Mesothelial cell of epicardium (in vitro differentiated cells): ENCODE data around the gene NAPEPLD. TPM values are rescaled to one million over a fixed set of nuclear protein-coding genes. Genes with fewer than 3 reads are reported as not detected.

Source experiments
- DNase-seq, 2 experiments: peaks; one replicate each; pipeline ENCODE4 v3.0.0; 2021; ENCODE audit warnings: low spot score in 2 of 2; ENCODE audit not compliant: unreplicated experiment in 2 of 2
- H3K27ac Mint-ChIP-seq: 2 replicates; pipeline ENCODE4 v1.8.0; 2021; ENCODE audit warnings: mixed read lengths
- H3K27me3 Mint-ChIP-seq: 2 replicates; pipeline ENCODE4 v1.8.0; 2021; ENCODE audit warnings: low read depth, mixed read lengths
- H3K36me3 Mint-ChIP-seq: 2 replicates; pipeline ENCODE4 v1.8.0; 2021; ENCODE audit warnings: mixed read lengths
- H3K4me1 Mint-ChIP-seq: 2 replicates; pipeline ENCODE4 v1.8.0; 2021; ENCODE audit warnings: mixed read lengths
- H3K4me3 Mint-ChIP-seq: 2 replicates; pipeline ENCODE4 v1.8.0; 2021; ENCODE audit warnings: mild to moderate bottlenecking, moderate library complexity, mixed read lengths
- H3K9me3 Mint-ChIP-seq: 2 replicates; pipeline ENCODE4 v1.8.0; 2021; ENCODE audit warnings: mixed read lengths
- CTCF ChIP-seq: fragments of 200-600 bp; sonication (generic); IDR thresholded peaks from one replicate; pipeline ENCODE4 v1.5.0; 2021; ENCODE audit warnings: antibody characterized with exemption; ENCODE audit not compliant: unreplicated experiment
- total RNA-seq: library from RNA; stranded (reverse); gene quantifications from 3 replicates; pipeline ENCODE4 v1.2.1, GENCODE V29; 2021

Gene NAPEPLD
- total RNA-seq, 1 donor from 2014 or later, result 17.5 TPM

GRCh38 chr7:103077318-103077717 is 71.6 kb downstream of the NAPEPLD start:
- Mint-ChIP-seq H3K4me3 (no peak overlapping the region), H3K9me3 (no peaks in the 10 kb centered on the region), H3K36me3 (peaks cover 9% of the 10 kb centered on the region), H3K27me3 (no peaks in the 10 kb centered on the region), H3K4me1 (peaks cover 18% of the 10 kb centered on the region), H3K27ac (no peak overlapping the region)
- DNase-seq, result no peak
- no peak for TF ChIP-seq CTCF

GRCh38 chr7:103076764-103077163 is 72.1 kb downstream of the NAPEPLD start:
- Mint-ChIP-seq H3K27ac (no peak overlapping the region), H3K9me3 (no peaks in the 10 kb centered on the region), H3K4me3 (no peak overlapping the region), H3K36me3 (peaks cover 9% of the 10 kb centered on the region), H3K27me3 (no peaks in the 10 kb centered on the region), H3K4me1 (peaks cover 18% of the 10 kb centered on the region)
- no peak for TF ChIP-seq CTCF
- no peak for DNase-seq

- peak overlapping the region; percentile 97 for H3K27ac Mint-ChIP-seq
- peaks cover 18% of the 10 kb centered on the region for H3K4me1 Mint-ChIP-seq
- H3K4me3 Mint-ChIP-seq, result peak overlapping the region; percentile 96
- DNase-seq, result peak; percentile 46 to 69
- no peak for TF ChIP-seq CTCF
- H3K36me3 Mint-ChIP-seq, result peaks cover 9% of the 10 kb centered on the region
- no peaks in the 10 kb centered on the region for H3K27me3 Mint-ChIP-seq
- H3K9me3 Mint-ChIP-seq, result no peaks in the 10 kb centered on the region
Measured at GRCh38 chr7:103075337-103075918, 73.5 kb downstream of the NAPEPLD start.

DNA sequence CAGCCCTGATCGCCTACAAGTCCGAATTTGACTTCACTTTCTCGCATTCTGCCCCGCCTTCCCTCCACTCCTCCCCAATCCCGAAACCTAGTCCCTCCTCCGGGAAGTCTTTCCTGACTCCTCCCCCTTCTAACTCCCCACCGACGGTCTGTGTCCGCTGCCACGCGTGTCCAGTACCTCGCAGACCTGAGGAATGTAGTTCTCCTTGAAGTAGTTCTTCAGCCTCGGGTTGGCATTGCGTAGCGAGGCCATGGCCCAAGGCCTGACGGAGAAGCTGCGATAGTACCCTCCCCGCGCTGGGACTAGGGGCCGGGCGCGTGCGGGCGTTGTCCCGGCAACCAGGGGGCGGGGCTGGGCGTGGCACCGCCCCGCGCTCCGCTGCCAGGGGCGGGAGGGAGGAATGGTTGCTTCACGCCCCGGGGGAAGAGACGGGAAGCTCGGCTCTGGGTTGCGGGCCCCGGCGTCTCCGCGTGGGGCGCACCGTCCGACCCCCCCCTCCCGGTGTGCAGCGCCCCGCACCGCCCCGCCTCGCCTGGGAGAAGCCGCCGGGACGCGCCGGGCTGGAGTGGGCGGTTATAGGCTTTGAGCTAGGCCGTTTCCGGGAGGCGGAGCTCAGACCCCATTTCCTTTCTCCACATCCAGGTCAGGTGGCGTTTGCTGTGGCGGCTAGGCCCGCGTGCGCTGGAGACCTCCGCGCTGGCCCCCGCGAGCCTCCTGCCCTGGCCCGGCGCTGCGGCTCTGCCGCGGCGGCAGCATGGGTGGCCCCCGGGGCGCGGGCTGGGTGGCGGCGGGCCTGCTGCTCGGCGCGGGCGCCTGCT is 74.2 kb downstream of the NAPEPLD start, which contains the start of the genes ARMC10 and FBXL13:
TSS of gene ARMC10 (plus strand) at position 622 of the 818 bp plus-strand sequence. CDS start at position 755, 133 bp downstream.
TSS of gene FBXL13 (minus strand) at position 278 of the 818 bp plus-strand sequence.
- Mint-ChIP-seq H3K9me3 (no peaks in the 10 kb centered on the region), H3K27me3 (no peaks in the 10 kb centered on the region), H3K36me3 (peaks cover 8% of the 10 kb centered on the region), H3K27ac (peak within 1 kb of the TSS; percentile 97), H3K4me1 (peaks cover 18% of the 10 kb centered on the region), H3K4me3 (peak within 1 kb of the TSS; percentile 96)
- DNase-seq, result peak; percentile 88 to 96
- peak; percentile 41 for TF ChIP-seq CTCF

DNA sequence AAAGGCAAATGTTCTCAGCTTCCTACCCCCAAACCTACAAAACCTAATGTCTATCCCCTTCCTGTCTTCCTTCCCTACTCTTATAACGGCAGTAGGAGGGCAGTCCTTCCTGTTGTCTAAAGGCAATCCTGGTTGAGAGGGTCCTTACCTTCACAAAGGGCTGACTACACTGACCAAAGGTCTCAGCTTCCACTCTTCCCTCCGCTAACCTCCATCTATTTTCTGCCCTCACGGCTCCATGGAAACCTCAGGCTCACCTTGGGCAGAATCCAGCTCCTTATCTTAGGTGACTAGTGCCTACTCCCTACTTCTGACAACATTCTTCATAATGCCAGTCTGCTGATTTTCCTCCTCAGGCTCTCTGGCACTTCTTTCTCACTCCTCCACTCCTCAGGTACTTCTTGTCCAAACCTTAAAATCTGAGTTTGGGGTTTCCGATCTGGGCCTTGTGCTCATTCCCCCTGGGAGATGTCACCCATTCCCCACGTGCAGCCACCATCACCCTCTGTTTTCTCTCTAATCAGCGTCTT is 74.8 kb downstream of the NAPEPLD start:
- TF ChIP-seq CTCF, result no peak
- H3K36me3 Mint-ChIP-seq, result peaks cover 8% of the 10 kb centered on the region
- H3K27me3 Mint-ChIP-seq, result no peaks in the 10 kb centered on the region
- peak overlapping the region; percentile 94 for H3K27ac Mint-ChIP-seq
- H3K4me3 Mint-ChIP-seq, result peak overlapping the region; percentile 81
- no peak for DNase-seq
- H3K9me3 Mint-ChIP-seq, result no peaks in the 10 kb centered on the region
- H3K4me1 Mint-ChIP-seq, result peaks cover 18% of the 10 kb centered on the region
